Stimulated activated CD8-positive, alpha-beta memory T cell treated with anti-CD3 and anti-CD28 coated beads, Interleukin-7, amount 100 ng/mL, for 1 hour (primary cell): ENCODE results near the gene SLC12A3.

Experiments used
- DNase-seq, 2 donors: peaks; one replicate each; pipeline ENCODE4 v3.0.0-alpha.2; 2020; ENCODE audit warnings: low read depth in 2 of 2

Gene SLC12A3

GRCh38 chr16:56864960-56865359 lies at the start of gene SLC12A3:
Gene SLC12A3, plus strand, starts transcription at chr16:56865207. Its CDS starts 29 bp downstream, at chr16:56865236.
- DNase-seq, result no peak

DNA sequence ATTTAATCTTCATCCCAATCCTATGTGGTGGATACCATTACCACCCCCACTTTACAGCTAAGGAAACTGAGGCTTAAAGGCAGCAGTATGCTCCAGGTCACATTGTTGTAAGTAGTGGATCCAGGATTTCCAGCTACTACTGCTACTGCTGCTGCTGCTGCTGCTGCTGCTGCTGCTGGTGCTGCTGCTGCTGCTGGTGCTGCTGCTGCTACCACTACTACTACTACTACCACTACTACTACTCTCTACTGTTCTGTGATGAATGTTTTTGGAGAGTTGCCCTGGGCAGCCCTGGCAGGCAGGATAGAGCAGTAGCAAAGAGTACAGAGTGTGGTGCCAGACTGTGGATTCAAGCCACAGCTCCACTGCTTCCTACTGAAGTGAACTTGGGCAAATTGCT lies 49.3 kb upstream of the SLC12A3 start:
- no peak for DNase-seq

DNA sequence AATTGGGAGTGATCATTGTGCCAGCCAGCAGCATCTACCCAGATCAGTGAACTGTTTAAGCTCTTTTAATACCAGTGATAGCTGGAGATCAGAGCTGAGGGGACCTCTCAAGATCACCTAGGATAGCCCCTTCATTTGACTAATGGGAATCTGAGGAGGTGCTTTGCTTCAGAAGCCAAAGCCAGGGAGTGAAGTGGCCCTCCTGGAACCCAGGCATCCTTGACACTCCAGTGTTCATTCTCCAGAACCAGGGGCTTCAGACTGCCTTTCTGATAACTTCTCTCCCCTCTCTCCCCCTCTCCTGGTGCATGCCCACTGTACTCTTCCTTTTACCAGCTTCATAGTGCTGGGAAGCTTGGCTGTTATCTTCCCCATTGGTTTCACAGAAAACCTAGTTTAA lies 48.0 kb upstream of the SLC12A3 start:
- DNase-seq, result no peak

DNA sequence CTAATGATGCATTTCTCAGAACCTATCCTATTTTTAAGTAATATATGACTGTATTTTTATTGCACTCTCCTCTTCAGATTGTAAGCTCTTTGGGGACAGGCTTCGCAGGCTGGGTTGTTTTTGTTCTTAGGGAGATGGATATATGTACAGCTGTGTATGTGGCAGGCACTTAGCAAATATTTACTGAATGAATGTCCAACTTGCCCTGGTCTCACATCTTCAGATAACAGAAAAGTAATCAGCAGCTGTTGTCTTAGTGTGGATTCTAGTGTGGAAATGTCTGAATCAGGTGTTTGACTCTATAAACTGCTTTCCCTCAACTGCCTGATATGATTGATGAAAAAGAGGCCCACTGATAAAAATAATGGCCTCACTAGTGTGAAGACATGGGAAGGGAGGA lies 47.1 kb upstream of the SLC12A3 start:
- DNase-seq, result no peak

GRCh38 chr16:56823081-56823733 lies 41.8 kb upstream of the SLC12A3 start:
- DNase-seq, result no peak

GRCh38 chr16:56824331-56824730 lies 40.7 kb upstream of the SLC12A3 start:
- DNase-seq, result no peak

- no peak for DNase-seq
Measured at GRCh38 chr16:56824804-56825203, 40.2 kb upstream of the SLC12A3 start.

- no peak for DNase-seq
Measured at GRCh38 chr16:56825826-56826225, 39.2 kb upstream of the SLC12A3 start.

- no peak for DNase-seq
Measured at GRCh38 chr16:56828647-56829046, 36.4 kb upstream of the SLC12A3 start.

DNA sequence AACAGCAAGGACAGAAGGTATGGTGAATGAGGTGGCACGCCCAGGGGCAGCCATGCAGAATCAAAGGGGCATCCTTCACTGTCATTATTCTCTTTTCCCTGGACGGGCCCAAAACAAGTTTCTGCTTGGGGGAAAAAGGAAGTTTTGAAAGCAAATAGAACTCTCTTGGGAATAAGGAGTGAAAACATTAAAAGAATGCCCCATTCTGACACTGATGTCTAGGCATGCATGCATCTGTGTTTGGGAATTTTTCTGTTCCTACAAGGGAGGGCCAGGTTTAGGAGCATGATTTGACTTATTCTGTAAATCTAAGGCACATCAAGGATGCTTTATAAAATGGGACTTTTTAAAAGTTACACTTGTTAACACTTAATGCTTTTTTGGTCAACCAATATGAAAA lies 34.3 kb upstream of the SLC12A3 start:
- DNase-seq, result no peak

GRCh38 chr16:56832768-56833167 lies 32.2 kb upstream of the SLC12A3 start:
- DNase-seq, result no peak

DNA sequence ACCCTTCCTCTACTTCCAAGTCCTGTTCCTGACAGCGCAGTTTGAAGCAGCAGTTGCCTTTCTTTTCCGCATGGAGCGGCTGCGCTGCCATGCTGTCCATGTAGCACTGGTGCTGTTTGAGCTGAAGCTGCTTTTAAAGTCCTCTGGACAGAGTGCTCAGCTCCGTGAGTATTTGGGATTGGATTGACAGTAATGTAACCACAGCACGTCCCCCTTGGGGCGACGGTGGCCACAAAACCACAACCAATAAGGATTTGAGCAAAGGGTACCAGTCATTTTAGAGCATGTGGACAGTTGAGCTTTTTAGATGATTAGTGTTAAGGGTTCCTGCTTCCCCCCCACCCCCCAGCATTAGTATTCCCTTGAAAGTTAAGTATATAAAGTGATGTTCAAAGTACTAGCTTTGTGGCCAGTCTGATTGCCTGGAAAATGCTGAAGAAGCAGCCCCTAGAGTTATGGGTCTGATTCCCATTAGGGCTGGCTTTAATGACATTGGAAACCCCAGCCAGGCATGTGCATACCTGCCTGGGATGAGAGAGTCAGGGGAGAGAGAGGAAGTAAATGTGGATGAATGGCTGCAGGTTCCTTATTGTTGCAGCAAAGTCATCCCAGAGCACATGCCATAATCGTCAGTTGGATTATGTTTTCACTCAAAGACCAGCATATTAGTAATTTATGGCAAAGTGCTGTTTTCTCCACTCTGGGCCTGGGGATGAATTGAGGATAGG lies 31.6 kb upstream of the SLC12A3 start:
- DNase-seq, result no peak

DNA sequence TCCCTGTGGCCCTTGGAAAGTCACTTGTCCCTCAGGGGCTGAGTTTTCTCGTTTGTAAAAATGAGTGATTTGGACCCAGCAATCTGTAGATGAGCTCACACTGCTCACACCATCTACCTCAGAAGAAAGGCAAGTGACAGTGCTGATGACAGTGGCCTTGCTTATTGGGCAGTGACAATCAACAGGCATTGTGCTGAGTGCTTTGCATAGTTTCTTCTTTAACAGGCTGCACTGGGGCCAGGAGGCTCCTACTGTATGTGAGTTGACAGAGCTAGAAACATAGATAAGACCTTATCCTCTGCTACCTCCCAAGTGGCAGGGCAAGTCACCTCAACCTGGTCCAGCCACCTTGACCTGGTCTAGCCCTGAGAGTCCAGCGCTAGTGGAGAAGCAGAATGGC lies 29.7 kb upstream of the SLC12A3 start:
- DNase-seq, result no peak

GRCh38 chr16:56836410-56837230 lies 28.4 kb upstream of the SLC12A3 start:
- no peak for DNase-seq

GRCh38 chr16:56838622-56839337 lies 26.2 kb upstream of the SLC12A3 start:
- no peak for DNase-seq

- DNase-seq, result no peak
Measured at GRCh38 chr16:56841233-56841632, 23.8 kb upstream of the SLC12A3 start.

GRCh38 chr16:56841659-56842058 lies 23.3 kb upstream of the SLC12A3 start:
- no peak for DNase-seq

DNA sequence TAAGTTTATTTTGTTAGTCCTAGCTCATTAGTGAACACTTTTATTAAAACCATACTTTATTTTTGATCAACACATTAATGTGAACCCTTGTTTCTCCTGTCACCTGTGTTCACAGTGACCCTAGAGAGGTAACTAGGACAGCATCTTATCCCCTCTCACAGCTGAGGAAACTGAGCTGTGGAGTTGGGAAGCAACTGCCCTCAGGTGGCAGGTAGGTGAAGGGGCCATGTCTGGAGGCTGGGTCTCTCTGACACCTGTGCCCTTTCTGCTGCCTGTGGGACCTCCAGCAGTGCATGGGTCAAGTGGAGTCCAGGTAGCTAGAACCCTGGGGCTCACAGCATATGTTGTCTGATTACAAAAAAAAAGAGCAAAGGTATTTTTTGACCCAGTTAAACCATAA lies 22.9 kb upstream of the SLC12A3 start:
- DNase-seq, result no peak

DNA sequence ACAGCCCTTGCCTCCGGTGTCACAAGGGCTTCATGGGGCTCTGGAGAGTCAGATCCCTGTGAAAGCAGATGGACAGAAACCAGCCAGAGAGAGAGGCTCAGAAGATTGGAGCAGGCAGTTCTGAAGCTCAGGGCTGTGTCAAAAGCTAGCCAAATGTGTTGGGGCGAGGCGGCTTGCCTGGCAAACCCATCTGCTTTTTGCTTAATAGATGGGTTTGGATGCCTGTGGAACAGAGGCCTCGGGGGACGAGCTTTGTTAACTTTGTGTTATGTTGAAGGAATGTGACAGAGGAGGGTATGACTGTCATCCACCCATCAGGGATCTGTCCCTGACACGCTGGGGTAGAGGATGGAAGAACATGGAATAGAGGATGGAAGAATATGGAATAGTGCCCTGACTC lies 21.0 kb upstream of the SLC12A3 start:
- DNase-seq, result no peak

DNA sequence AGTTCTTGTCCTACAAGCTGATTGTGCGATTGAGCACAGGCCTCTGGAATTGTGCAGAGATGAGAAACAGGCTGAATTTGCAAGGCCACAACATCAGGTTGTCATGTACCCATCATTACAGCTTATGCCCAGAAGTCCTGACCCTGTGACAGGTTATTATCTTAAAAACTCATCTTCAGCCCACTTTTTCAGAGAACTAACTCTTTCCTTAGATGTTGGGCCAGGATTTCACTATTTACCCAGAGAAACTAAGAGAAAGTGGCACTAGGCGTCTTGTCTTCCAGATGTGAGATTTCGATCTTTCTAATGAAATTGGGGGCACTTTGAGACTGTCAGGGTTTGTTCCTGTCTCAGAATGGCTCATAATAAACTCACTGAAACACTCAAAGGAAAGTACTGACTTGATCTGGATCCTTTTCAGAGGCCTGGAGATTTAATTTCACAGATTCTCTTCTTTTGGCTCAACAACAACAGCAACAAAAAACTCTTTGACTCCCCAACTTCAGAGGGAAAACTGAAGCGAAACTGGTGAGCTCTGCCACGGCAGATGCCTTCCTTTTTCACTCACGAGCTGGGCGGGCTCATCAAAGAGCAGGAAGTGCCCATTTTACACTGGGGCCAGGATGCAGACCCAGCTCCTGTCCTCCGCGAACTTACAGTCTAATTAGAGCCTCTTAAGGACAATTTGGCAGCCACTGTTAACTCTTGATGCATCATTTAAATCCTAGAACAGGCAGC lies 17.7 kb upstream of the SLC12A3 start:
- DNase-seq, result no peak
